Measurements from ENCODE around the gene GABARAP. TPM values are rescaled to one million over a fixed set of nuclear protein-coding genes. Genes with fewer than 3 reads are reported as not detected.

The GABARAP gene
- total and polyA plus RNA-seq, 2 donors (not counting 1 experiment from before 2014, with no cell fraction given) = 323 to 371 TPM

DNA sequence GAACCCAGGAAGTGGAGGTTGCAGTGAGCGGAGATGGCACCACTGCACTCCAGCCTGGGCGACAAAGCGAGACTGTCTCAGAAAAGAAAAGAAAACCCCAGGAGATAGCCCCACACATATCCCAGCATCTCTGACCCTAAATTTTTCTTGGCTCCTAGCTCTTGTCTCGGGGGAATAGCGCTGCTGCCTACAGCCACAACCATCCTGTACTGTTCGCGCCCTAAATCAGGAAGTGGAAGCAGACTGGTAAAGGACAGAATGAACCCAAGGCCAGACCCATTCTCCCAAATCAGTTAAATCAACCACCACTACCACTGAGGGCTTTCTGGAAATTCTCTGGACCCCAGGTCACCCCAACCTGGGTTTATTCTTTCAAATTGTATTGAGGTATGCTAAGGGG, 7.6 kb upstream of the GABARAP start:
- Histone ChIP-seq H3K4me1 (ENCODE audit: control insufficient read depth in 2 of 2, insufficient read depth in 2 of 2, low read length in 2 of 2) (peaks cover 30 to 33% of the 10 kb centered on the region in 2 donors), H3K9ac (ENCODE audit: low read length) (peak overlapping the region; percentile 94), H3K27me3 (replicated peaks in 1 of 4; ENCODE audit: control extremely low read depth in 1 of 4, control insufficient read depth in 3 of 4, insufficient read depth in 4 of 4, low read length in 3 of 4) (no peaks in the 10 kb centered on the region), H3K27ac (ENCODE audit: low read length in 2 of 2) (peak overlapping the region; percentile 13 to 100), H4K20me1 (ENCODE audit: control insufficient read depth, insufficient read depth, low read length, poor library complexity, severe bottlenecking) (peaks cover 18% of the 10 kb centered on the region), H3K79me2 (ENCODE audit: control insufficient read depth, insufficient read depth, low read length) (peaks cover 64% of the 10 kb centered on the region), H3K9me3 (ENCODE audit: control extremely low read depth in 1 of 3, control insufficient read depth in 2 of 3, insufficient read depth in 1 of 3, low read length in 2 of 3) (no peaks in the 10 kb centered on the region), H3K4me3 (ENCODE audit: control extremely low read depth in 1 of 5, extremely low read depth in 1 of 5, insufficient read depth in 1 of 5, low read depth in 2 of 5, low read length in 4 of 5) (peak overlapping the region; percentile 39 to 90 (median 78)), H2AFZ (ENCODE audit: insufficient read depth, low read depth, low read length, poor library complexity, severe bottlenecking) (no peak overlapping the region), H3K36me3 (replicated peaks in 1 of 2; ENCODE audit: control extremely low read depth in 1 of 2, control insufficient read depth in 1 of 2, extremely low read depth in 1 of 2, insufficient read depth in 2 of 2, low read length in 1 of 2) (peaks cover 11 to 31% of the 10 kb centered on the region in 2 experiments), H3K4me2 (replicated peaks; ENCODE audit: low read depth, low read length, poor library complexity, severe bottlenecking) (peak overlapping the region; percentile 99)
- 50% methylated on average over 5 of the region's 7 CpGs for WGBS (ENCODE audit: insufficient coverage)
- DNase-seq (peak; percentile 53), ATAC-seq (ENCODE audit: low read depth) (no peak)
- H3K9me3 Mint-ChIP-seq (ENCODE audit: insufficient read depth) = no peaks in the 10 kb centered on the region
- ChIA-PET POLR2A (interaction anchor here (1.1 to 3.6 kb wide), 3 partner anchors 11 to 30 kb away, joined by 3 to 26 read pairs (median 7); partner anchors contain the start of genes ACADVL, DLG4, DVL2 and PHF23), CTCF (interaction anchor here (1.0 to 1.3 kb wide), 2 partner anchors 9 to 44 kb away, joined by 3 to 4 read pairs; no protein-coding TSS in a partner anchor)
- no peak for TF ChIP-seq CTCF (IDR thresholded peaks at IDR 0.05)
- no peak for TF ChIP-seq EZH2 (IDR thresholded peaks at IDR 0.05; ENCODE audit: borderline replicate concordance, insufficient read depth, low read depth, low read length, poor library complexity, severe bottlenecking)
- no peaks in the 10 kb centered on the region for H3K27me3 Mint-ChIP-seq
- peak overlapping the region; percentile 94 for H3K27ac Mint-ChIP-seq
- H3K4me3 Mint-ChIP-seq = peak overlapping the region; percentile 94
- intact Hi-C loops (cut with micrococcal nuclease) = loop anchor here (5.0 kb wide), 2 partner anchors 437 to 607 kb away; partner anchors contain the start of genes CYB5D1, NAA38, TMEM88 and TP53
- peaks cover 44% of the 10 kb centered on the region for H3K4me1 Mint-ChIP-seq

DNA sequence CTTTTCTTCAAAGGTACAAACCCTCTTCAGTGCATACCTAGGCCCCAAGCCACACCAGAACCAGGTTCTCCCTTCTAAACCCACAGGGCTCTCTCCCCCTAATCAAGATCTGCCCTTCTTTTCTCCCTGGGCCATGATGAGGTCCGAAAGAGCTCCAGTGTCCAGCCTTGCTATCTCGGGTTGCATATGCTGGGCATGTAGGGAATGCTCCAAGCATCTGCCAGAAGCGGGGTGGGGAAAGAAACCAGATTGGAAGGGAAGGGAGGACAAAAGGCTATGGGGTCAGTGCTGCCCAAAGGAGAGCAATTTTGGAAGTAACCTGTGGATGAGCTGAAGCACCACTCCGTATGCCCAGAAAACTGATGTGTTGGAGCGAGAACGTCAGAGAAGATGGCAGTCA, 7.0 kb upstream of the GABARAP start:
- H3K9me3 ChIP-seq (ENCODE audit: control extremely low read depth in 1 of 3, control insufficient read depth in 2 of 3, insufficient read depth in 1 of 3, low read length in 2 of 3) = no peaks in the 10 kb centered on the region
- no peak overlapping the region for H3K4me3 ChIP-seq (ENCODE audit: control extremely low read depth in 1 of 5, extremely low read depth in 1 of 5, insufficient read depth in 1 of 5, low read depth in 2 of 5, low read length in 4 of 5)
- CTCF ChIA-PET = interaction anchor here (1.0 to 1.3 kb wide), 2 partner anchors 9 to 43 kb away, joined by 3 to 4 read pairs; no protein-coding TSS in a partner anchor
- H3K9me3 Mint-ChIP-seq (ENCODE audit: insufficient read depth) = no peaks in the 10 kb centered on the region
- H3K4me3 Mint-ChIP-seq = peak overlapping the region; percentile 94
- no peak for ATAC-seq (ENCODE audit: low read depth)
- peaks cover 18% of the 10 kb centered on the region for H4K20me1 ChIP-seq (ENCODE audit: control insufficient read depth, insufficient read depth, low read length, poor library complexity, severe bottlenecking)
- H3K27me3 ChIP-seq (replicated peaks in 1 of 4; ENCODE audit: control extremely low read depth in 1 of 4, control insufficient read depth in 3 of 4, insufficient read depth in 4 of 4, low read length in 3 of 4) = no peaks in the 10 kb centered on the region
- no peak overlapping the region for H3K9ac ChIP-seq (ENCODE audit: low read length)
- peaks cover 30 to 33% of the 10 kb centered on the region in 2 donors for H3K4me1 ChIP-seq (ENCODE audit: control insufficient read depth in 2 of 2, insufficient read depth in 2 of 2, low read length in 2 of 2)
- POLR2A ChIA-PET = interaction anchor here (1.1 to 3.6 kb wide), 3 partner anchors 10 to 29 kb away, joined by 3 to 26 read pairs (median 7); partner anchors contain the start of genes ACADVL, DLG4, DVL2 and PHF23
- H3K79me2 ChIP-seq (ENCODE audit: control insufficient read depth, insufficient read depth, low read length) = peaks cover 60% of the 10 kb centered on the region
- TF ChIP-seq EZH2 (IDR thresholded peaks at IDR 0.05; ENCODE audit: borderline replicate concordance, insufficient read depth, low read depth, low read length, poor library complexity, severe bottlenecking) = no peak
- no peak for TF ChIP-seq CTCF (IDR thresholded peaks at IDR 0.05)
- intact Hi-C loops (cut with micrococcal nuclease) = no loop called here
- peaks cover 44% of the 10 kb centered on the region for H3K4me1 Mint-ChIP-seq
- peak overlapping the region; percentile 70 for H3K27ac Mint-ChIP-seq
- H3K27me3 Mint-ChIP-seq = no peaks in the 10 kb centered on the region
- peaks cover 11 to 31% of the 10 kb centered on the region in 2 experiments for H3K36me3 ChIP-seq (replicated peaks in 1 of 2; ENCODE audit: control extremely low read depth in 1 of 2, control insufficient read depth in 1 of 2, extremely low read depth in 1 of 2, insufficient read depth in 2 of 2, low read length in 1 of 2)
- peak overlapping the region in 1 of 2 donors; percentile 100 for H3K27ac ChIP-seq (ENCODE audit: low read length in 2 of 2)
- H3K4me2 ChIP-seq (replicated peaks; ENCODE audit: low read depth, low read length, poor library complexity, severe bottlenecking) = peak overlapping the region; percentile 25
- H2AFZ ChIP-seq (ENCODE audit: insufficient read depth, low read depth, low read length, poor library complexity, severe bottlenecking) = no peak overlapping the region
- WGBS (ENCODE audit: insufficient coverage) = 93% methylated on average over 5 of the region's 6 CpGs
- no peak for DNase-seq

All from B cell (primary cell).